ENCODE results near the gene RNF212B. TPM values are rescaled to one million over a fixed set of nuclear protein-coding genes. Genes with fewer than 3 reads are reported as not detected.
A peak's percentile ranks its signal among the peaks of the same experiment; 100 is the strongest.
"Not testable (repeated sequence)": the region's sequence is repeated elsewhere in the genome, so short reads cannot be mapped to it uniquely, and the experiment has no call there.

RNF212B gene, protein sequence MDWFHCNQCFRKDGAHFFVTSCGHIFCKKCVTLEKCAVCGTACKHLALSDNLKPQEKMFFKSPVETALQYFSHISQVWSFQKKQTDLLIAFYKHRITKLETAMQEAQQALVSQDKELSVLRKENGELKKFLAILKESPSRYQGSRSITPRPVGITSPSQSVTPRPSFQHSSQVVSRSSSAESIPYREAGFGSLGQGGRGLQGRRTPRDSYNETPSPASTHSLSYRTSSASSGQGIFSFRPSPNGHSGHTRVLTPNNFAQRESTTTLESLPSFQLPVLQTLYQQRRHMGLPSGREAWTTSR
- not detected for total RNA-seq

DNA sequence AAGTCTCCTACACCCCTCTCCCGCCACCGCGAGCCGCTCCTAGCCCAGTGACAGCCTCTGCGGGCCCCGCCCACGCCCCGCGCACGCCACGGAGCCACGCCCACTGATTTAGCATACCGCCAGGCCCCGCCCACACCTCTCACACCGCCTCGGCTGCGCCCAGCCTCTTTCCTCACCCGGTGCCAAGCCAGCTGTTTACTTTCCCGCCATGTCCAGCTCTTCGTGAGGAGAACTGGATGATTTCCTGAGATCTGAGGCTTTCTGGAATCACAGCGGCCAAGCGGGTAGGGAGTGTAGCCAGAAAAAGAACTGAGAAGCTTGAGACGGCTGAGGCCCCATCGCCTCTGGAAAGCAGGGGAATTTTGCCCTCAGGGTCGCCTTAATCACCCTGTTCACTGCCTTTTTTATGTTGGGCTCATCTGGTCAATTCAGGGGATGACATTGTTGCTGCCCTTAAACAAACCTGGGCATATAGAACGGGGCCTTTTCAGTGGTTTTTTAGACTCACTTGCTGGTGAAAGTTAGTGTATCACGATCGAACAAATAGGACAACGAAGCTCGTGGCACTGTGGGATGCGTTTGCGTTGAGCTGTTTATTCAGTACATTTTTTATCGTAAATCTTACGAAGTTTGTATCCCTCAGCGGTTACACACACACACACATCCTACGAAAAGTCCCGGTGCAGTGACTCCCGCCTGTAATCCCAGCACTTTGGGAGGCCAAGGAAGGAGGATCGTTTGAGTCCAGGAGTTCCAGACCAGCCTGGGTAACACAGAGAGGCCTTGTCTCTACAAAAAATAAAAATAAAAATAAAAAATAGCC lies at the start of gene RNF212B:
Gene RNF212B, plus strand, starts transcription at position 165 of the 823 bp plus-strand sequence. CDS start 2,410 bp downstream, outside the sequence.
- H3K36me3 Mint-ChIP-seq (ENCODE audit: low read depth), result no peaks in the 10 kb centered on the region

DNA sequence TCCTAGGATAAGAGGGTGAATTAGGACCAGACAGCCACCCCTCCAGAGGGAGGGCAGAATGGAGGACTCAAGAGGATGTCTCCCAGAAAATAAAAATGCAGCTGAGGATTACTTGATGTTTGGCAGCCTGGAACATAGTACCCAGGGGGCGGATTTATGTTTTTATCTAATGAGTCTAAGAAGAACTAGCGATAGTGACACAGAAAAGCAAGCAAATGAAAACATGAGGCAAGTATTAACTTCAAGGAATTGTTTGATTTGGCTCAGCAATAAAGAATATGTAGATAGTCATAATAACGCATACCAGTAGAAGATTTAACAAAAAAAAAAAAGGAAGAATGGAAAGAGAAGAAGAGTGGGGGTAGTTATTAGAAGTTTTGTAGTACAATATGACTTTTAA lies 44.3 kb upstream of the RNF212B start:
- intact Hi-C loops (cut with DNase I, micrococcal nuclease), result no loop called here
- Mint-ChIP-seq H3K27me3 (no peaks in the 10 kb centered on the region), H3K36me3 (ENCODE audit: low read depth) (no peaks in the 10 kb centered on the region), H3K27ac (no peak overlapping the region), H3K4me1 (no peaks in the 10 kb centered on the region), H3K9me3 (ENCODE audit: low read depth) (no peaks in the 10 kb centered on the region), H3K4me3 (no peak overlapping the region)
- ATAC-seq (no peak), DNase-seq (no peak)
- ChIA-PET POLR2A (no interaction called here), CTCF (interaction anchor here (1.1 kb wide), 1 partner anchor 116 kb away, joined by 3 read pairs; no protein-coding TSS in a partner anchor)

More for the DNA sequence above, at the start of gene RNF212B:
- intact Hi-C loops (cut with DNase I, micrococcal nuclease), result loop anchor here in 1 of 2 experiments (1.0 to 2.0 kb wide), 3 partner anchors 48 to 117 kb away; partner anchors contain the start of gene HOMEZ
- Mint-ChIP-seq H3K9me3 (ENCODE audit: low read depth) (no peaks in the 10 kb centered on the region), H3K27ac (no peak within 1 kb of the TSS), H3K4me1 (peaks cover 3% of the 10 kb centered on the region), H3K4me3 (peak within 1 kb of the TSS; percentile 29), H3K27me3 (peaks cover 20% of the 10 kb centered on the region)
- CTCF ChIA-PET, result interaction anchor here (0.8 to 1.8 kb wide), 6 partner anchors 25 to 394 kb away, joined by 3 to 6 read pairs (median 4); partner anchors contain the start of genes ACIN1 and C14orf119
- ATAC-seq (peak; percentile 99), DNase-seq (peak; percentile 95)
- POLR2A ChIA-PET, result interaction anchor here (1.1 kb wide), 1 partner anchor 48 kb away, joined by 3 read pairs; the partner anchor contains the start of gene HOMEZ

- DNase-seq, result no peak
- H3K36me3 Mint-ChIP-seq (ENCODE audit: low read depth), result no peaks in the 10 kb centered on the region
- no peaks in the 10 kb centered on the region for H3K27me3 Mint-ChIP-seq
- H3K9me3 Mint-ChIP-seq (ENCODE audit: low read depth), result no peaks in the 10 kb centered on the region
- H3K27ac Mint-ChIP-seq, result no peak overlapping the region
- no peaks in the 10 kb centered on the region for H3K4me1 Mint-ChIP-seq
- intact Hi-C loops (cut with DNase I, micrococcal nuclease), result no loop called here
- ChIA-PET POLR2A (no interaction called here), CTCF (interaction anchor here (1.8 kb wide), 1 partner anchor 74 kb away, joined by 8 read pairs; no protein-coding TSS in a partner anchor)
- H3K4me3 Mint-ChIP-seq, result no peak overlapping the region
- ATAC-seq, result no peak
Observed at GRCh38 chr14:23195552-23196101, 42.1 kb upstream of the RNF212B start.

GRCh38 chr14:23196487-23196886 lies 41.2 kb upstream of the RNF212B start:
- H3K36me3 Mint-ChIP-seq (ENCODE audit: low read depth); POLR2A ChIA-PET; H3K27me3 Mint-ChIP-seq; intact Hi-C loops (cut with DNase I, micrococcal nuclease); H3K27ac Mint-ChIP-seq; H3K9me3 Mint-ChIP-seq (ENCODE audit: low read depth); H3K4me3 Mint-ChIP-seq; H3K4me1 Mint-ChIP-seq; ATAC-seq; DNase-seq; CTCF ChIA-PET: not testable (repeated sequence)

DNA sequence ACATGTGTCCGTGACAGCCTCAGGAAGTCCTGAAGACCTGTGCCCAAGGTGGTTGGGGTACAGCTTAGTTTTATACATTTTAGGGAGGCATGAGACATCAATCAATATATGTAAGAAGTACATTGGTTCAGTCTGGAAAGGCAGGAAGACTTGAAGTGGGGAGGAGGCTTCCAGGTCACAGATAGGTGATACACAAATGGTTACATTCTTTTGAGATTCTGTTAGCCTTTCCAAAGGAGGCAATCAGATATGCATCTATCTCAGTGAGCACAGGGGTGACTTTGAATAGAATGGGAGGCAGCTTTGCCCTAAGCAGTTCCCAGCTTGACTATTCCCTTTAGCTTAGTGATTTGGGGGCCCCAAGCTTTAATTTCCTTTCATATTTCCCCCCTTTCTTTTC lies 38.6 kb upstream of the RNF212B start:
- H3K27ac Mint-ChIP-seq; H3K4me3 Mint-ChIP-seq; ATAC-seq; H3K9me3 Mint-ChIP-seq (ENCODE audit: low read depth); H3K4me1 Mint-ChIP-seq; DNase-seq; H3K36me3 Mint-ChIP-seq (ENCODE audit: low read depth); H3K27me3 Mint-ChIP-seq; POLR2A ChIA-PET; intact Hi-C loops (cut with DNase I, micrococcal nuclease): not testable (repeated sequence)
- CTCF ChIA-PET, result interaction anchor here (1.0 to 1.7 kb wide), 5 partner anchors 8 to 99 kb away, joined by 3 to 5 read pairs (median 4); no protein-coding TSS in a partner anchor

GRCh38 chr14:23202001-23202400 lies 35.7 kb upstream of the RNF212B start:
- H3K4me3 Mint-ChIP-seq, result no peak overlapping the region
- intact Hi-C loops (cut with DNase I, micrococcal nuclease), result no loop called here
- ATAC-seq (no peak), DNase-seq (no peak)
- ChIA-PET CTCF (interaction anchor here (0.8 to 2.5 kb wide), 3 partner anchors 12 to 81 kb away, joined by 3 to 8 read pairs (median 5); no protein-coding TSS in a partner anchor), POLR2A (no interaction called here)
- no peaks in the 10 kb centered on the region for H3K36me3 Mint-ChIP-seq (ENCODE audit: low read depth)
- H3K27me3 Mint-ChIP-seq, result no peaks in the 10 kb centered on the region
- H3K27ac Mint-ChIP-seq, result no peak overlapping the region
- H3K9me3 Mint-ChIP-seq (ENCODE audit: low read depth), result no peaks in the 10 kb centered on the region
- no peaks in the 10 kb centered on the region for H3K4me1 Mint-ChIP-seq

- POLR2A ChIA-PET, result no interaction called here
- DNase-seq (no peak), ATAC-seq (no peak)
- CTCF ChIA-PET, result interaction anchor here (1.1 to 1.9 kb wide), 4 partner anchors 10 to 138 kb away, joined by 3 to 9 read pairs (median 3); no protein-coding TSS in a partner anchor
- Mint-ChIP-seq H3K4me1 (no peaks in the 10 kb centered on the region), H3K9me3 (ENCODE audit: low read depth) (no peaks in the 10 kb centered on the region), H3K4me3 (no peak overlapping the region), H3K27me3 (peaks cover 8% of the 10 kb centered on the region), H3K27ac (no peak overlapping the region), H3K36me3 (ENCODE audit: low read depth) (no peaks in the 10 kb centered on the region)
- intact Hi-C loops (cut with DNase I, micrococcal nuclease), result no loop called here
Observed at GRCh38 chr14:23206422-23207145, 31.2 kb upstream of the RNF212B start.

DNA sequence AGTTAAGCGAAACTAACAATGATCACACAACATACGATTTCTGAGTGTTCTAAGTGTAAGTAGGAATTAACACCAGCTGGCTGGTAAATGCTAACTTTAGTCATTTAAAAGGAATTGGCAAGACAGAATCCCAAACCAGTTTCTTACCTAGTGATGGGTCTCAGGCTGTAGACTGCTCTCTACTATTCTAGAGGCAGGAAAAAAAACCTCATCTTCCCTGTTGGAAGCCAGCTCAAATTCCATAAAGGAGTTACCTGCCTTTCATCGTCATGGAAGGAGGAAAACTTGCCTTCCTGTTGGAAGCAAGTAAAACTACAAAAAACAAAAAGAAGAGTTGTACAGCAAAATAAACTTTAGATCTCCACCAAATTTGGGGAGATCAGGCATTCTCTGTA lies 30.6 kb upstream of the RNF212B start:
- POLR2A ChIA-PET, result no interaction called here
- peaks cover 8% of the 10 kb centered on the region for H3K27me3 Mint-ChIP-seq
- DNase-seq, result no peak
- no peak overlapping the region for H3K4me3 Mint-ChIP-seq
- no peak overlapping the region for H3K27ac Mint-ChIP-seq
- no peak for ATAC-seq
- CTCF ChIA-PET, result interaction anchor here (0.9 to 1.7 kb wide), 2 partner anchors 29 to 173 kb away, joined by 3 read pairs; no protein-coding TSS in a partner anchor
- intact Hi-C loops (cut with DNase I, micrococcal nuclease), result no loop called here
- H3K4me1 Mint-ChIP-seq, result no peaks in the 10 kb centered on the region
- no peaks in the 10 kb centered on the region for H3K9me3 Mint-ChIP-seq (ENCODE audit: low read depth)
- no peaks in the 10 kb centered on the region for H3K36me3 Mint-ChIP-seq (ENCODE audit: low read depth)

GRCh38 chr14:23208324-23208723 lies 29.4 kb upstream of the RNF212B start:
- intact Hi-C loops (cut with DNase I, micrococcal nuclease), result no loop called here
- ATAC-seq (no peak), DNase-seq (no peak)
- ChIA-PET CTCF (interaction anchor here (0.6 to 1.0 kb wide), 4 partner anchors 9 to 94 kb away, joined by 3 to 4 read pairs (median 3); partner anchors contain the start of gene PPP1R3E), POLR2A (no interaction called here)
- Mint-ChIP-seq H3K27ac (no peak overlapping the region), H3K4me1 (no peaks in the 10 kb centered on the region), H3K4me3 (no peak overlapping the region), H3K27me3 (peaks cover 10% of the 10 kb centered on the region), H3K36me3 (ENCODE audit: low read depth) (no peaks in the 10 kb centered on the region), H3K9me3 (ENCODE audit: low read depth) (no peaks in the 10 kb centered on the region)

GRCh38 chr14:23209651-23210423 lies 27.9 kb upstream of the RNF212B start:
- Mint-ChIP-seq H3K9me3 (ENCODE audit: low read depth) (no peaks in the 10 kb centered on the region), H3K27me3 (peaks cover 13% of the 10 kb centered on the region), H3K36me3 (ENCODE audit: low read depth) (no peaks in the 10 kb centered on the region), H3K4me1 (no peaks in the 10 kb centered on the region), H3K27ac (no peak overlapping the region), H3K4me3 (no peak overlapping the region)
- ATAC-seq (no peak), DNase-seq (no peak)
- intact Hi-C loops (cut with DNase I, micrococcal nuclease), result no loop called here
- POLR2A ChIA-PET, result interaction anchor here (0.6 kb wide), 1 partner anchor 1003 kb away, joined by 4 read pairs; no protein-coding TSS in a partner anchor
- CTCF ChIA-PET, result interaction anchor here (0.6 to 1.5 kb wide), 3 partner anchors 9 to 355 kb away, joined by 3 to 6 read pairs (median 3); no protein-coding TSS in a partner anchor

Measured in activated CD4-positive, alpha-beta T cell treated with anti-CD3 and anti-CD28 coated beads for 36 hours (primary cell).